Endothelial cell of umbilical vein (primary cell): ENCODE measurements around the gene STMN3. TPM values are rescaled to one million over a fixed set of nuclear protein-coding genes. Genes with fewer than 3 reads are reported as not detected.

Experiments
- BruUV-seq: library from RNA; stranded (reverse); fragments of 400-500 nt; replicated peaks from 2 replicates; lab custom pipeline; 2021; lab: Mats Ljungman, UMichigan
- CTCF ChIA-PET: fragments of 300-600, 350-600 bp; sonication (Branson Sonifier 250); formaldehyde crosslinking; loops from one replicate; lab custom pipeline; 2021; ENCODE audit warnings: antibody characterized with exemption, inconsistent platforms; lab: Charles Lee
- POLR2A ChIA-PET: fragments of 300-600, 350-600 bp; sonication (Branson Sonifier 250); formaldehyde crosslinking; loops from one replicate; lab custom pipeline; 2021; ENCODE audit warnings: antibody characterized with exemption, inconsistent platforms; lab: Charles Lee
- DNase-seq: peaks from one replicate; pipeline ENCODE4 v3.0.0-alpha.2; 2011; ENCODE audit warnings: low read depth, low spot score
- FAIRE-seq: peaks from 2 replicates; lab custom pipeline; 2011; peaks lifted over from hg19 to GRCh38; lab: Jason Lieb, UNC
- H2AFZ ChIP-seq: 2 replicates; pipeline ENCODE4 v1.6.0; 2012; ENCODE audit warnings: low read depth, low read length, control low read depth, inconsistent platforms
- H3K27ac ChIP-seq: 2 replicates; pipeline ENCODE4 v1.5.1; 2011; ENCODE audit warnings: low read depth, mild to moderate bottlenecking, control low read depth, low read length, moderate library complexity; ENCODE audit not compliant: insufficient read depth
- H3K27me3 ChIP-seq, 2 experiments: 2 replicates each; pipeline versions ENCODE4 v1.6.0 to v1.6.1; 2011; ENCODE audit warnings: low read length in 2 of 2, mixed read lengths in 1 of 2; ENCODE audit not compliant: control insufficient read depth in 2 of 2, insufficient read depth in 2 of 2
- H3K36me3 ChIP-seq, 2 experiments: 2 replicates in 1 of 2; 3 replicates in 1 of 2; pipeline ENCODE4 v1.5.1; 2011; ENCODE audit warnings: low read length in 2 of 2, mild to moderate bottlenecking in 1 of 2, moderate library complexity in 1 of 2; ENCODE audit not compliant: control insufficient read depth in 2 of 2, insufficient read depth in 2 of 2; ENCODE audit errors: extremely low read depth in 1 of 2
- H3K4me1 ChIP-seq: 3 replicates; pipeline ENCODE4 v1.5.1; 2011; ENCODE audit warnings: mild to moderate bottlenecking, low read length; ENCODE audit not compliant: control insufficient read depth, insufficient read depth; ENCODE audit errors: extremely low read depth
- H3K4me2 ChIP-seq: 2 replicates; pipeline ENCODE4 v1.6.1; 2011; ENCODE audit warnings: low read length, control low read depth, mixed read lengths; ENCODE audit not compliant: insufficient read depth
- H3K4me3 ChIP-seq, 3 experiments: fragments of 200-600 bp in 1 of 3; sonication (generic), shearing (Covaris generic) in 1 of 3; replicated peaks in 1 of 3; 2 replicates each; pipeline ENCODE4 v1.5.1; 2011 to 2016; ENCODE audit warnings: control low read depth in 3 of 3, low read length in 3 of 3, mild to moderate bottlenecking in 2 of 3, inconsistent platforms in 1 of 3, low read depth in 1 of 3, moderate library complexity in 1 of 3; ENCODE audit not compliant: insufficient read depth in 1 of 3
- H3K79me2 ChIP-seq: 2 replicates; pipeline ENCODE4 v1.6.0; 2012; ENCODE audit warnings: low read length, inconsistent platforms; ENCODE audit not compliant: control insufficient read depth, insufficient read depth
- H3K9ac ChIP-seq: replicated peaks from 2 replicates; pipeline ENCODE3; 2011; ENCODE audit warnings: low read length, control low read depth; ENCODE audit not compliant: insufficient read depth; ENCODE audit errors: extremely low read depth
- H3K9me1 ChIP-seq: replicated peaks from 3 replicates; pipeline ENCODE4 v1.6.0; 2011; ENCODE audit warnings: mild to moderate bottlenecking, low read length; ENCODE audit not compliant: control insufficient read depth, insufficient read depth; ENCODE audit errors: extremely low read depth
- H3K9me3 ChIP-seq: replicated peaks from 2 replicates; pipeline ENCODE4 v1.5.1; 2012; ENCODE audit warnings: low read length, inconsistent platforms; ENCODE audit not compliant: control insufficient read depth, insufficient read depth
- H4K20me1 ChIP-seq: replicated peaks from 2 replicates; pipeline ENCODE3; 2011; ENCODE audit warnings: mild to moderate bottlenecking, low read length; ENCODE audit not compliant: control insufficient read depth, insufficient read depth; ENCODE audit errors: extremely low read depth
- CTCF ChIP-seq, 2 donors: IDR thresholded peaks; 1 replicate in 1 of 2; 2 replicates in 1 of 2; pipeline ENCODE4 v1.5.1; 2011; ENCODE audit warnings: low read length in 2 of 2, mild to moderate bottlenecking in 2 of 2, moderate library complexity in 2 of 2, control low read depth in 1 of 2, inconsistent platforms in 1 of 2, low read depth in 1 of 2; ENCODE audit not compliant: insufficient read depth in 1 of 2; ENCODE audit errors: extremely low read depth in 1 of 2
- GATA2 ChIP-seq: IDR thresholded peaks from 2 replicates; pipeline ENCODE4 v1.7.0; 2011; ENCODE audit warnings: low read depth, mild to moderate bottlenecking, moderate library complexity, mixed read lengths, low read length; ENCODE audit not compliant: insufficient read length, insufficient read depth
- MAX ChIP-seq: IDR thresholded peaks from 2 replicates; pipeline ENCODE4 v1.6.1; 2011; ENCODE audit not compliant: insufficient read depth, insufficient read length
- MYC ChIP-seq: IDR thresholded peaks from one replicate; pipeline ENCODE4 v1.6.1; 2011; ENCODE audit warnings: mild to moderate bottlenecking, low read depth, low read length
- POLR2A ChIP-seq: IDR thresholded peaks from 2 replicates; pipeline ENCODE4 v1.6.1; 2012; ENCODE audit warnings: low read depth, mild to moderate bottlenecking, control low read depth, low read length
- POLR2AphosphoS5 ChIP-seq: IDR thresholded peaks from 2 replicates; pipeline ENCODE4 v1.6.1; 2012; ENCODE audit warnings: low read depth, mild to moderate bottlenecking, control low read depth, low read length, moderate library complexity; ENCODE audit not compliant: insufficient read depth
- dilution Hi-C: fragments of 300-500 bp; cut with MboI; formaldehyde crosslinking; loops from one replicate; pipeline ENCODE4 v1.15.0; 2019; ENCODE audit warnings: low sequenced_read_pairs; ENCODE audit not compliant: extremely low pct_ligation_motif_present
- intact Hi-C: fragments of 100-400 bp; cut with micrococcal nuclease; formaldehyde crosslinking; loops from one replicate; pipeline ENCODE4 v1.10.0; 2022
- polyA plus RNA-seq, 4 experiments: library from polyadenylated mRNA; depleted of rRNA in 3 of 4; stranded (reverse) in 3 of 4; unstranded in 1 of 4; fragments of >200 nt; gene quantifications; 2 replicates each; pipeline versions ENCODE4 v1.2.1 to v1.2.3, GENCODE V29; 2011 to 2012; ENCODE audit warnings: missing spikeins in 1 of 4
- total RNA-seq: library from RNA; stranded (reverse); gene quantifications from 2 replicates; pipeline ENCODE4 v1.2.3, GENCODE V29; 2021

Gene STMN3
- total and polyA plus RNA-seq, 2 donors (not counting 3 experiments of a cell fraction or from before 2014, with no cell fraction given): 1.7 to 4.7 TPM

- intact Hi-C loops (loop anchor here (2.0 to 5.0 kb wide), 2 partner anchors 39 kb away; partner anchors contain the start of genes LIME1, RTEL1 and SLC2A4RG), dilution Hi-C loops (no loop called here)
- Histone ChIP-seq H4K20me1 (no peaks in the 10 kb centered on the region), H3K4me1 (peaks cover 35% of the 10 kb centered on the region), H3K9me1 (no peaks in the 10 kb centered on the region), H3K9ac (no peak overlapping the region), H3K4me3 (no peak overlapping the region), H3K36me3 (no peaks in the 10 kb centered on the region), H3K27me3 (no peaks in the 10 kb centered on the region), H2AFZ (no peak overlapping the region), H3K9me3 (no peaks in the 10 kb centered on the region), H3K79me2 (no peaks in the 10 kb centered on the region), H3K27ac (peak overlapping the region; percentile 91), H3K4me2 (no peak overlapping the region)
- FAIRE-seq (no peak), DNase-seq (no peak)
- BruUV-seq: no TSS peak
- peak; percentile 23 for TF ChIP-seq POLR2AphosphoS5
- TF ChIP-seq GATA2: no peak
- POLR2A ChIA-PET: no interaction called here
- CTCF ChIA-PET: interaction anchor here (0.8 to 3.0 kb wide), 10 partner anchors 9 to 276 kb away, joined by 3 to 19 read pairs (median 4); partner anchors contain the start of genes ARFRP1, TPD52L2 and ZGPAT
Measured at GRCh38 chr20:63697868-63698545, 44.8 kb upstream of the STMN3 start.

GRCh38 chr20:63697357-63697867 is 44.2 kb upstream of the STMN3 start:
- H2AFZ ChIP-seq: no peak overlapping the region
- H3K79me2 ChIP-seq: no peaks in the 10 kb centered on the region
- DNase-seq: no peak
- H3K4me1 ChIP-seq: peaks cover 35% of the 10 kb centered on the region
- POLR2A ChIA-PET: no interaction called here
- CTCF ChIA-PET: interaction anchor here (0.9 to 3.0 kb wide), 6 partner anchors 9 to 167 kb away, joined by 3 to 19 read pairs (median 5); partner anchors contain the start of genes ARFRP1, PTK6 and ZGPAT
- no peaks in the 10 kb centered on the region for H4K20me1 ChIP-seq
- H3K9me1 ChIP-seq: no peaks in the 10 kb centered on the region
- no peaks in the 10 kb centered on the region for H3K36me3 ChIP-seq
- no peak overlapping the region for H3K4me3 ChIP-seq
- no peak overlapping the region for H3K27ac ChIP-seq
- BruUV-seq: no TSS peak
- H3K9ac ChIP-seq: no peak overlapping the region
- no peaks in the 10 kb centered on the region for H3K9me3 ChIP-seq
- no peaks in the 10 kb centered on the region for H3K27me3 ChIP-seq
- no peak for FAIRE-seq
- no peak for TF ChIP-seq GATA2
- no peak for TF ChIP-seq MAX
- no peak for TF ChIP-seq CTCF (IDR thresholded peaks at IDR 0.05; ENCODE audit: extremely low read depth in 1 of 2, insufficient read depth in 1 of 2, low read depth in 1 of 2, low read length in 2 of 2)
- TF ChIP-seq POLR2A: no peak
- TF ChIP-seq POLR2AphosphoS5: no peak
- no peak for TF ChIP-seq MYC
- H3K4me2 ChIP-seq: no peak overlapping the region
- dilution Hi-C loops (no loop called here), intact Hi-C loops (loop anchor here (5.0 kb wide), 1 partner anchor 40 kb away; the partner anchor contains the start of genes LIME1 and SLC2A4RG)
